ENCODE results near the gene PLXDC2.

The PLXDC2 gene

DNA sequence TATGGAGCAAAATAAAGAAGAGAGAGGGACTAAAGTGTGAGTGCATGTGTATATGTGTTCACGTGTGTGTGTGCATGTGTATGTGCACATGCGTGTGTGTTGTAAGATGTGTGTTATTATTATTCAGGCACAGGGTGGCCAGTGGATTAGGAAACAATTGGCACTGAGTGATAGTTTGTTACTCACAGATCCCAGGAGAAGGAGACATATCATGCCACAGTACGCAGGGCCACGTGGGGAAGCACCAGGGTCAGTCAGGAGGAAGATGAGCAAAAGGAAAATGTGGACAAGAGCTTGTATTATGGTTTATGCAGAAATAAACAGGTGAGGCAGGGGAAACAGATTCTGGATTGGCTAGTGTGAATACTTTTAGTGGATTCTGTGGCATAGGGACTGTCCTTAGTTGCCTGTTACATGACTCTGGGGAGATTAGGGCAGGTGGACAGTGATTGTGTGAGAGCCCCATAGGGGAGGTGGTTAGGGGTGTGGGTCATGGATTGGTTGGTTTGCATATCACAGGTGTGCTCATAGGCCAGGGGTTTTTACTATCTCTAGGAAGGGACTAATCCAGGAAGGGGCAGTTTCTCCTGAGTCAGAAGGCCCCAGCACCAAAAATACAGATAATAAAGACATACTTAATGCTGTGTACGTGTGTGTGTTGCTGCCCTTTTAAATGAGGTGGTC is 90.0 kb downstream of the PLXDC2 start:
- Histone ChIP-seq H3K9ac (ENCODE audit: low read depth in 1 of 2, low read length in 2 of 2) (no peak overlapping the region), H3K36me3 (ENCODE audit: control insufficient read depth in 1 of 2, insufficient read depth in 2 of 2, low read length in 2 of 2) (no peaks in the 10 kb centered on the region), H3K4me3 (ENCODE audit: low read depth in 1 of 2, low read length in 2 of 2) (no peak overlapping the region), H3K27ac (ENCODE audit: low read depth, low read length) (no peak overlapping the region), H3K9me3 (ENCODE audit: control insufficient read depth in 1 of 2, low read length in 2 of 2) (no peaks in the 10 kb centered on the region), H3K4me1 (ENCODE audit: control insufficient read depth in 1 of 2, insufficient read depth in 2 of 2, low read length in 2 of 2) (peaks cover 0 to 11% of the 10 kb centered on the region in 2 donors), H3K27me3 (ENCODE audit: control insufficient read depth in 1 of 2, insufficient read depth in 2 of 2, low read length in 2 of 2) (no peaks in the 10 kb centered on the region)

DNA sequence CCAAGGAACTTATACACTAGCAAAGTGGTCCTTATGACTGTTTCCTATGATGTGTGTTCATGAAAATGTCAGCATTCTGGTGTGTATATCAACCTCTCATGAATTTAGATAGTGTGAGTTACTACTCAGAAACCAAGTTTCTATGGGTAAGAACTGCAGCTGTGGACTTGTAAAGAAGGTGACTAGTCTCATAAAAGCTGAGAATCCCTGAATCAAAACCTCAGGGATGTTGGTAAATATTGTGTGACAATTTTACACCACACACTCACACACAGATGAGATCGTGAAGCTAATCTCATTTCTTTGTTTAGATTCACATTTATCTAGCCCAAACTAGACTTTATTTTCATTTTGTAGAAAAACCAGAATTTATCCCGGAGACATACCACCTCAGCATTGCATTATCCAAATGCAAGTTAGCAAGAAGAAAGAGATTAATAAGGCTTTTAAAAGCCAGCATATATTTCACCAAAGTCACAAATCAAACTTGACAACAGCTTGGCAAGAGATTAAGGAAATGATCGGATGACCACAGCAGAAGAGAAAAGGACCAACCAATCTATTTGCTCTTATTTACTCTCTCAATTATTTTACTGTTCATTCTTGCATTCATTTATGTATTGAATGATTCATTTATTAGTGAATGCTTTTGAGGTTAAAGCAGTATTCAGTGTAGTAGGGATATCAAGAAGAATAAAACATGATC is 92.9 kb downstream of the PLXDC2 start:
- H3K4me1 ChIP-seq (ENCODE audit: control insufficient read depth in 1 of 2, insufficient read depth in 2 of 2, low read length in 2 of 2) = peaks cover 0 to 11% of the 10 kb centered on the region in 2 donors
- H3K36me3 ChIP-seq (ENCODE audit: control insufficient read depth in 1 of 2, insufficient read depth in 2 of 2, low read length in 2 of 2) = no peaks in the 10 kb centered on the region
- no peak overlapping the region for H3K9ac ChIP-seq (ENCODE audit: low read depth in 1 of 2, low read length in 2 of 2)
- no peaks in the 10 kb centered on the region for H3K27me3 ChIP-seq (ENCODE audit: control insufficient read depth in 1 of 2, insufficient read depth in 2 of 2, low read length in 2 of 2)
- H3K27ac ChIP-seq (ENCODE audit: low read depth, low read length) = no peak overlapping the region
- no peaks in the 10 kb centered on the region for H3K9me3 ChIP-seq (ENCODE audit: control insufficient read depth in 1 of 2, low read length in 2 of 2)
- H3K4me3 ChIP-seq (ENCODE audit: low read depth in 1 of 2, low read length in 2 of 2) = no peak overlapping the region

DNA sequence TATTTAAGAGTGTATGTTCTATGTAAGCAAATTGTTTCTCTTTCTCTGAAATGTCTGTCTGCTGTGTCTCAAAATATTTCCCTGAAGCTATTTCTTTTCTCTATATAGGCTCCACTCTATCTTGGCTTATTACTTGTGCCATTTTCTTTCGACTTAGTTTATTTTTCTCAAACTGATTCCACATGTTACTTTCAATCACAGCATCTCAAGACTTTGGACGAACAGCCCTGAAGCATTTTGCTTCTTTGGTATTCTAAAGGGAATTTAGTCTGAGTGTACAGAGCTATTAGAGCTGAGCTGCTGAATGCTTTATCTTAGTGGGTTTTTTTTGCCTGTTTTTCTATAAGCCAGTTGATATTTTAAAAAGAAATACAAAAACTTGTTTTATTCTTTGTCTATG is 95.7 kb downstream of the PLXDC2 start:
- H3K9ac ChIP-seq (ENCODE audit: low read depth in 1 of 2, low read length in 2 of 2) = no peak overlapping the region
- H3K27me3 ChIP-seq (ENCODE audit: control insufficient read depth in 1 of 2, insufficient read depth in 2 of 2, low read length in 2 of 2) = no peaks in the 10 kb centered on the region
- no peaks in the 10 kb centered on the region for H3K9me3 ChIP-seq (ENCODE audit: control insufficient read depth in 1 of 2, low read length in 2 of 2)
- H3K36me3 ChIP-seq (ENCODE audit: control insufficient read depth in 1 of 2, insufficient read depth in 2 of 2, low read length in 2 of 2) = no peaks in the 10 kb centered on the region
- peaks cover 0 to 11% of the 10 kb centered on the region in 2 donors for H3K4me1 ChIP-seq (ENCODE audit: control insufficient read depth in 1 of 2, insufficient read depth in 2 of 2, low read length in 2 of 2)
- no peak overlapping the region for H3K4me3 ChIP-seq (ENCODE audit: low read depth in 1 of 2, low read length in 2 of 2)
- H3K27ac ChIP-seq (ENCODE audit: low read depth, low read length) = no peak overlapping the region

DNA sequence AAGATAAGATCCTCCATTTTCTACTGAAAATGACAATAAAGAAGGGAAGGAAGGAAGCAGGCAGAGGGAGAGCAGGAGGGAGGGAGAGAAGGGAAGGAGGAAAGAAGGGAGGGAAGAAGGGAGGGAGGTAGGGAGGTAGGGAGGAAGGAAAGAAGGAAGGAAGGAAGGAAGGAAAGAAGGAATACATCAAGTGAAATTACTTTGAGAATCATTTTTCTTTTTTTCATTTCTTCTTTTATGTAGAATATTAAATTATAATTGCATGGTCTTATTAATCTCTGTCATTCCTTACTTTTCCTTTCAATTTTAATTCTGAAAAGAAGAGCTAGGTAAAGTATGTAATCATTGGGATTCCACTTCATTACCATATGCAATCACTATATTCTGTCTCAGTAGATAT is 97.8 kb downstream of the PLXDC2 start:
- Histone ChIP-seq H3K27ac (ENCODE audit: low read depth, low read length) (no peak overlapping the region), H3K4me1 (ENCODE audit: control insufficient read depth in 1 of 2, insufficient read depth in 2 of 2, low read length in 2 of 2) (peaks cover 4 to 9% of the 10 kb centered on the region in 2 donors), H3K36me3 (ENCODE audit: control insufficient read depth in 1 of 2, insufficient read depth in 2 of 2, low read length in 2 of 2) (no peaks in the 10 kb centered on the region), H3K4me3 (ENCODE audit: low read depth in 1 of 2, low read length in 2 of 2) (no peak overlapping the region), H3K9ac (ENCODE audit: low read depth in 1 of 2, low read length in 2 of 2) (no peak overlapping the region), H3K9me3 (ENCODE audit: control insufficient read depth in 1 of 2, low read length in 2 of 2) (no peaks in the 10 kb centered on the region), H3K27me3 (ENCODE audit: control insufficient read depth in 1 of 2, insufficient read depth in 2 of 2, low read length in 2 of 2) (no peaks in the 10 kb centered on the region)

DNA sequence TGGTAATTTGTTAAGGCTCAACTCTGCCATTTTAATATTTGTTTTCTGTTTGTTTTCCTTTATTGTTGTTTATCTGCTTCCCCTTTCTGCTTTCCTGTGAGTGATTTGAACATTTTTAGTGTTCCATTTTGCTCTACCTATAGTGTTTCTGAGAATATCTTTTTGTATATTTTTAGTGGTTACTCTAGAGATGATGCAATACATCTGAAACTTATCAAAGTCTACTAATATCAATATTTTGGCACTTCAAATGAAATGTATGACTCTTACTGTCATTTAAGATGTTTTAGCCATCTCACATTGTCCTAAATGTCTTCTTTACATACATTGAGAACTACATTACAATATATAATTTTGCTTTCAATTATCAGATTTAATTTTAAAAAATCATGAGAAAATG is 98.9 kb downstream of the PLXDC2 start:
- no peaks in the 10 kb centered on the region for H3K9me3 ChIP-seq (ENCODE audit: control insufficient read depth in 1 of 2, low read length in 2 of 2)
- no peaks in the 10 kb centered on the region for H3K36me3 ChIP-seq (ENCODE audit: control insufficient read depth in 1 of 2, insufficient read depth in 2 of 2, low read length in 2 of 2)
- no peak overlapping the region for H3K4me3 ChIP-seq (ENCODE audit: low read depth in 1 of 2, low read length in 2 of 2)
- H3K27me3 ChIP-seq (ENCODE audit: control insufficient read depth in 1 of 2, insufficient read depth in 2 of 2, low read length in 2 of 2) = no peaks in the 10 kb centered on the region
- H3K9ac ChIP-seq (ENCODE audit: low read depth in 1 of 2, low read length in 2 of 2) = no peak overlapping the region
- H3K4me1 ChIP-seq (ENCODE audit: control insufficient read depth in 1 of 2, insufficient read depth in 2 of 2, low read length in 2 of 2) = peaks cover 8 to 13% of the 10 kb centered on the region in 2 donors
- no peak overlapping the region for H3K27ac ChIP-seq (ENCODE audit: low read depth, low read length)

DNA sequence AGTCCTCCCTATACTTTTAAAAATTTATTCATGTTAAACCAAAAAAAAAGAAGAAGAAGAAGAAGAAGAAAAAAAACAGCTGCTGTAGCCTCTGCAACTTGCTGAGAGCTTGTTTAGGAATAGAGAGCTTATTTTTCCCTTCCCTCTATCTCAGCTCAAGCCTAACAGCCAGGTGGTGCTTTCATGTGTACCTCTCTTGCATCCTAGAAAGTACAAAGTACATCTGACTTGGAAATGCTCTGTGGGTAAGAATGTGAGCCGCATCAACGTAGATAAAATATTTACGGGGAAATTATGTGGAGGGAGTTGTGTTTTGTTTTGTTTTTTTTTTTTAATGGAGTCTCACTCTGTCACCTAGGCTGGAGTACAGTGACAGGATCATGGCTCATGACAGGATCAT is 99.6 kb downstream of the PLXDC2 start:
- H3K9ac ChIP-seq (ENCODE audit: low read depth in 1 of 2, low read length in 2 of 2) = no peak overlapping the region
- no peak overlapping the region for H3K27ac ChIP-seq (ENCODE audit: low read depth, low read length)
- no peaks in the 10 kb centered on the region for H3K36me3 ChIP-seq (ENCODE audit: control insufficient read depth in 1 of 2, insufficient read depth in 2 of 2, low read length in 2 of 2)
- H3K4me3 ChIP-seq (ENCODE audit: low read depth in 1 of 2, low read length in 2 of 2) = no peak overlapping the region
- no peaks in the 10 kb centered on the region for H3K9me3 ChIP-seq (ENCODE audit: control insufficient read depth in 1 of 2, low read length in 2 of 2)
- H3K27me3 ChIP-seq (ENCODE audit: control insufficient read depth in 1 of 2, insufficient read depth in 2 of 2, low read length in 2 of 2) = no peaks in the 10 kb centered on the region
- peaks cover 8 to 13% of the 10 kb centered on the region in 2 donors for H3K4me1 ChIP-seq (ENCODE audit: control insufficient read depth in 1 of 2, insufficient read depth in 2 of 2, low read length in 2 of 2)

DNA sequence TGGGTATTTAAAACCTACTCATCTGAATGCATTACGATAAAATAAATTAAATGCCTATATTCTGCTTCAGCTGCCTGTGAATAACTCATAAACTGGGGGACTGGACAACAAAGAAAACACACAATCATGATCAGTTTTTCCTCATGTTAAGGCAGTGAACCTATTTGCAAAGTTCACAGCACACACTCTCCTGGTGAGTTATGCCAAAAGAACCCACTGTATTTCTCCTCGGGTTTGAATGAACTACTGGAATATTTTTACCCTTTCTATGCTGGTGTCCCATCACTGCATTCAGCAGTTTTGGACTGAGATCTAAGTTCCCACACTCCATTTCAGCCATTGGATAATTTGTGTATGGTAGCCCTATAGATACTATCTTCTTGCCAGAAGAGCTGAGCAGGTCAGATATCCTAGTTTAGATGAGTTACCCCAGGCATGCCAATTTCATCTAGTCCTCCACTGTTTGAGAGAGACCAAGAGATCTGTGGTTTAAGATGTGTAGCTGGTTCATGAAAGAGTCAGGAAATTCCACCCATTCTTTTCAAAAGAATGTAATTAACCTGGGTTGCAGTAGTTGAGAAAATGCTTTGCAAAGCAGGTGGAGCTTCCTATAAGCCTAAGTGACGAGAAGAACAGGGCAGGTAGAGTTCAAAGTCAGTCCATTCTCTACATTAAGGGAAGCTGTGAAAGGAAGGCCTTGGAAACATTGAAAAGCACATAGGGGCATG is 101.7 kb downstream of the PLXDC2 start:
- H3K27ac ChIP-seq (ENCODE audit: low read depth, low read length) = no peak overlapping the region

DNA sequence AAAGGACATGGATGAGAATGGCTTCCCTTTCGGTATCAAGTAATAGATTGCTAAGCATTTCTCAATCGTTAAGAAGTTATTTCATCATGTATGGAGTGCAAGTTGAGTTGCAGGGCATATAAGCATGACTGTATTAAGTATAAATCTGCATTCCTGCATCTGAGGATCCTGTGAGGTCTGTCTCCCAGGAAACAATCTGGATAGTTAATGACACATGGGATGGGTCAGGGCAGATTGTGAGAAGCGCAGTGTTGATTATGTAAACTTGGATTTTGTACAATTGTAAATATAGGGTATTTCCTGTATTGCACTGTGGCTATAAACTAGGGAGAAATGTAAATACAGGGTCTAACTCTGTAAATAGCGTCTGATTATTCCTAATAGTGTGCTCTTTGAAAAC is 102.6 kb downstream of the PLXDC2 start:
- no peaks in the 10 kb centered on the region for H3K27me3 ChIP-seq (ENCODE audit: control insufficient read depth in 1 of 2, insufficient read depth in 2 of 2, low read length in 2 of 2)
- H3K9me3 ChIP-seq (ENCODE audit: control insufficient read depth in 1 of 2, low read length in 2 of 2) = no peaks in the 10 kb centered on the region
- H3K9ac ChIP-seq (ENCODE audit: low read depth in 1 of 2, low read length in 2 of 2) = no peak overlapping the region
- H3K36me3 ChIP-seq (ENCODE audit: control insufficient read depth in 1 of 2, insufficient read depth in 2 of 2, low read length in 2 of 2) = no peaks in the 10 kb centered on the region
- peaks cover 19 to 26% of the 10 kb centered on the region in 2 donors for H3K4me1 ChIP-seq (ENCODE audit: control insufficient read depth in 1 of 2, insufficient read depth in 2 of 2, low read length in 2 of 2)
- H3K27ac ChIP-seq (ENCODE audit: low read depth, low read length) = no peak overlapping the region
- H3K4me3 ChIP-seq (ENCODE audit: low read depth in 1 of 2, low read length in 2 of 2) = no peak overlapping the region

More for the DNA sequence above, 101.7 kb downstream of the PLXDC2 start:
- Histone ChIP-seq H3K9me3 (ENCODE audit: control insufficient read depth in 1 of 2, low read length in 2 of 2) (no peaks in the 10 kb centered on the region), H3K9ac (ENCODE audit: low read depth in 1 of 2, low read length in 2 of 2) (no peak overlapping the region), H3K27me3 (ENCODE audit: control insufficient read depth in 1 of 2, insufficient read depth in 2 of 2, low read length in 2 of 2) (no peaks in the 10 kb centered on the region), H3K4me3 (ENCODE audit: low read depth in 1 of 2, low read length in 2 of 2) (no peak overlapping the region), H3K4me1 (ENCODE audit: control insufficient read depth in 1 of 2, insufficient read depth in 2 of 2, low read length in 2 of 2) (peaks cover 19 to 24% of the 10 kb centered on the region in 2 donors), H3K36me3 (ENCODE audit: control insufficient read depth in 1 of 2, insufficient read depth in 2 of 2, low read length in 2 of 2) (no peaks in the 10 kb centered on the region)

DNA sequence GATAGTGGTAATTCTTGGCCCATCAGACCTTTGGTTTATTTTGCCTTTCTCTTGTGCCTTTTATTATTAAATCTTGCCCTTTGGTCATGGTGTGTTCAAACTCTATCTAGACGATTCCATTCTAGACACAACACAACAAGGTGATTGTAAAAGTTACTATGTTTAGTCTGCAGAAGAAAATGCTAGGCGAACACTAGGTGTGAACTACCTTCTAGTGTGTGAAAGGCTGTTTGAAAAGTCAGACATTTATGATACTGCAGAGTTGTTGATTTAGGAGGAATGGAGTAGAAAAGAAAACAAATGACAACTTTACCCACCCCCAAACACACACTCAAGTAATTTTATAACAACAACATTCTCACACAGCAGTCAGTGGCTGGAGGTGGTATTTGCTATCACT is 103.4 kb downstream of the PLXDC2 start:
- Histone ChIP-seq H3K4me1 (ENCODE audit: control insufficient read depth in 1 of 2, insufficient read depth in 2 of 2, low read length in 2 of 2) (peaks cover 19 to 26% of the 10 kb centered on the region in 2 donors), H3K36me3 (ENCODE audit: control insufficient read depth in 1 of 2, insufficient read depth in 2 of 2, low read length in 2 of 2) (no peaks in the 10 kb centered on the region), H3K9me3 (ENCODE audit: control insufficient read depth in 1 of 2, low read length in 2 of 2) (no peaks in the 10 kb centered on the region), H3K4me3 (ENCODE audit: low read depth in 1 of 2, low read length in 2 of 2) (no peak overlapping the region), H3K27me3 (ENCODE audit: control insufficient read depth in 1 of 2, insufficient read depth in 2 of 2, low read length in 2 of 2) (no peaks in the 10 kb centered on the region), H3K9ac (ENCODE audit: low read depth in 1 of 2, low read length in 2 of 2) (no peak overlapping the region), H3K27ac (ENCODE audit: low read depth, low read length) (no peak overlapping the region)

DNA sequence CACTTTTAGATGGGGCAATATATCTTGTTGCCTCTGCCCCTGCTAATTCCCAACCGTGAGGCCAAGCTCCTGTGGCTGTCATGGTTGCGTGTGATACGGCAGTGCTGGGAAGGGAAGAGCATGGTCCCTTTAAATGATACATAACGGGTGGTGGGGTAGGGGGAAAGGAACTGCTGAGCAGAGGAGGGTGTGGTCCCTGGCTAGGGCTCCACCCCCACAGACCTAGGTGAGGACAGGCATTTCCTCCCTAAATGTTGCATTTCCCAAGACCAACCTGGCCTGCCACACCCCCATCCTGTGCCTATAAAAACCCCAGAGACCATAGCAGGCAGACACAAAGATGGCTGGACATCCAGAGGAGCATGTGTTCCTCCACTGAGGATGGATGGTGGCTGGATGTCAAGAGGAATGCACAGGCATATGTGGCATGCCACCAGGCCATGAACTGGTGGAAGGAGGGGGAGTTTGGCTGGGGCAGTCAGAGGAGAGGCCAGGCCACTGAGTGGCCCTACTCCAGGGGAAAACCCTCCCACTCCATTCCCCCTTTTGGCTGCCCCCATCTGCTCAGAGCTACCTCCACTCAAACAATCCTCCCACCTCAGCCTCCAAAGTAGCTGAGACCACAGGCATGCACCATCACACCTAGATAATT is 104.0 kb downstream of the PLXDC2 start:
- H3K9ac ChIP-seq (ENCODE audit: low read depth in 1 of 2, low read length in 2 of 2) = no peak overlapping the region
- no peaks in the 10 kb centered on the region for H3K9me3 ChIP-seq (ENCODE audit: control insufficient read depth in 1 of 2, low read length in 2 of 2)
- H3K27ac ChIP-seq (ENCODE audit: low read depth, low read length) = no peak overlapping the region
- H3K36me3 ChIP-seq (ENCODE audit: control insufficient read depth in 1 of 2, insufficient read depth in 2 of 2, low read length in 2 of 2) = no peaks in the 10 kb centered on the region
- no peaks in the 10 kb centered on the region for H3K27me3 ChIP-seq (ENCODE audit: control insufficient read depth in 1 of 2, insufficient read depth in 2 of 2, low read length in 2 of 2)
- no peak overlapping the region for H3K4me3 ChIP-seq (ENCODE audit: low read depth in 1 of 2, low read length in 2 of 2)
- H3K4me1 ChIP-seq (ENCODE audit: control insufficient read depth in 1 of 2, insufficient read depth in 2 of 2, low read length in 2 of 2) = peaks cover 19 to 26% of the 10 kb centered on the region in 2 donors
